OCI-LY1 (cell line): ENCODE data around the gene CATSPERD.

Source experiments
- CTCF ChIP-seq: fragments of 200-600 bp; sonication (generic), shearing (Covaris generic); IDR thresholded peaks from 2 replicates; pipeline ENCODE4 v1.5.1; 2017; ENCODE audit warnings: mild to moderate bottlenecking, antibody characterized with exemption, low read length, moderate library complexity, mixed read lengths
- EZH2 ChIP-seq: fragments of 200-600 bp; sonication (generic), shearing (Covaris generic); IDR thresholded peaks from 2 replicates; pipeline ENCODE4 v1.8.0; 2017; ENCODE audit warnings: borderline replicate concordance, mixed run types, mild to moderate bottlenecking, antibody characterized with exemption, low read length, moderate library complexity, mixed read lengths

DNA sequence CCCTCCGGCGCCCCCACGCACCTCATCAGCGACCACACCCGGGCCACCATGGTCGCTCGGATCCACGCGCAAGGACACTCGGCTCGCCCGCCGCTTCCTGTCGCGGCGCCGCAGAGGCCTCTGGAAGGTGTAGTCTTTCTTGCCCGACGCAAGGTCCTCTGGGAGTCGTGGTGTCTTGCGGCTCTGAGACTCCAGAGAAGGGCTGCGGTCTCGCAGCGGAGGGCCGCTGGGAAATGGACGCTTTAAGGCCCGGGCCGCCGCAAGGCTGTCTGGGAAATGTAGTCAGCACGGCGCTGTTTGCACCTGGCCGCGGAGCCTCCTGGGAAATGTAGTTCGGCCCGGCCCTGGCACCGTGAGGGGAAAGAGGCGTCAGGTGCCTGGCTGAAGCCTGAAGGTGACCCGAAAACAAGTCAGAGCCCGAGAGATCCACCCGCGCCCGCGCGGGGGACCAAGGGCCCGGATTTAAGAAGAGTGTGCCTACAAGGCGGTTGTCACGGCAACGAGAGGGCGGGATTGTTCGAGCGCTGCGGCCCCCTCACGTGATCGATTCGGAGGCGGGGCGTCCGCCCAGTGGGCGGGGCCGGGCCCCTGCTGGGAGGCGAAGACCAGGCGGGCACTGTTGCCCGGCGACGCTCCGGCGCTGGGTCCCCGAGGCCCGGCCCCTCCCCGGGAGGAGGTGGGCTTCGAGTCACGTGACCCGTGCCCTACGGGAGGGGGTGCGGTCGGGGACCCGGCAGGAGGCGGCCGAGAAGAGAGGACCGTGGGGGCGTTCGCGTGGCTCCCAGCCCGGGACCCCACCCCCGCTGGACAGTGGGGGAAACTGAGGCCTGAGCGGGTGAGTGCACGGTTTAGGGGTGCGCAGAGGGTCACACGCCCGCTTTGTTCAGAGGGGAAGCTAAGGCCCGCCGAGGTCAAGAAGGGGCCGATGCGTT, 39.7 kb upstream of the CATSPERD start, which contains the start of the genes HSD11B1L and MICOS13:
- no peak for TF ChIP-seq CTCF
- TF ChIP-seq EZH2 = no peak
